Occipital lobe (tissue), 2 donors: Measurements from ENCODE around the gene BLVRB. TPM values are rescaled to one million over a fixed set of nuclear protein-coding genes. Genes with fewer than 3 reads are reported as not detected.
"Not testable (repeated sequence)": the region's sequence is repeated elsewhere in the genome, so short reads cannot be mapped to it uniquely, and the experiment has no call there.

Experiments
- DNase-seq: peaks from one replicate; lab custom pipeline; 2025; lab: John Stamatoyannopoulos, UW
- total RNA-seq: library from RNA; depleted of rRNA; stranded (reverse); fragments of >200 nt; gene quantifications from one replicate; pipeline ENCODE4 v1.2.3, GENCODE V29; 2014

The BLVRB gene
- total RNA-seq, 1 donor from 2014 or later: 16.5 TPM

GRCh38 chr19:40422748-40423566, 42.6 kb downstream of the BLVRB start:
- DNase-seq: no peak

GRCh38 chr19:40421993-40422747, 43.4 kb downstream of the BLVRB start:
- DNase-seq: no peak

GRCh38 chr19:40420766-40421765, 44.5 kb downstream of the BLVRB start:
- peak; percentile 92 for DNase-seq

- DNase-seq: no peak
These were observed 45.1 kb downstream of the BLVRB start for GRCh38 chr19:40420451-40420765.

- DNase-seq: no peak
These were observed 45.8 kb downstream of the BLVRB start for GRCh38 chr19:40419780-40420179.

GRCh38 chr19:40419066-40419612, 46.4 kb downstream of the BLVRB start:
- DNase-seq: no peak

- DNase-seq: no peak
These were observed 47.5 kb downstream of the BLVRB start for GRCh38 chr19:40418040-40418439.

GRCh38 chr19:40417643-40417981, 47.9 kb downstream of the BLVRB start:
- no peak for DNase-seq

- no peak for DNase-seq
These were observed 48.5 kb downstream of the BLVRB start for GRCh38 chr19:40416918-40417642.

- no peak for DNase-seq
These were observed 49.8 kb downstream of the BLVRB start for GRCh38 chr19:40415768-40416167.

GRCh38 chr19:40414542-40415535, 50.7 kb downstream of the BLVRB start:
- DNase-seq: no peak

- DNase-seq: no peak
These were observed 52.2 kb downstream of the BLVRB start, which contains the start of gene PRX for GRCh38 chr19:40413291-40413845. Gene PRX (minus strand): TSS chr19:40413378. CDS start chr19:40407932, 5,446 bp downstream.

- DNase-seq: no peak
These were observed 52.7 kb downstream of the BLVRB start for GRCh38 chr19:40412866-40413265.

- DNase-seq: no peak
These were observed 53.5 kb downstream of the BLVRB start for GRCh38 chr19:40411958-40412499.

- DNase-seq: no peak
These were observed 54.3 kb downstream of the BLVRB start for GRCh38 chr19:40411125-40411842.

GRCh38 chr19:40410030-40410389, 55.5 kb downstream of the BLVRB start:
- no peak for DNase-seq

- DNase-seq: not testable (repeated sequence)
These were observed 57.0 kb downstream of the BLVRB start for GRCh38 chr19:40408598-40408925.
